Mammary epithelial cell (primary cell): Measurements from ENCODE around the gene C4orf36.

ENCODE experiments used
- EZH2 ChIP-seq: IDR thresholded peaks from 2 replicates; pipeline ENCODE4 v1.6.1; 2012; ENCODE audit warnings: low read length, inconsistent platforms, borderline replicate concordance
- TF ChIP-seq, protein P1 (sequence below), 2 donors: IDR thresholded peaks in 1 of 2; conservative IDR thresholded peaks in 1 of 2; 2 replicates each; pipeline ENCODE4 v1.5.1; 2011 to 2012; ENCODE audit warnings: inconsistent platforms in 2 of 2, low read length in 2 of 2, mild to moderate bottlenecking in 2 of 2, control low read depth in 1 of 2, low read depth in 1 of 2; ENCODE audit not compliant: insufficient read depth in 1 of 2; ENCODE audit errors: extremely low read depth in 1 of 2

DNA sequence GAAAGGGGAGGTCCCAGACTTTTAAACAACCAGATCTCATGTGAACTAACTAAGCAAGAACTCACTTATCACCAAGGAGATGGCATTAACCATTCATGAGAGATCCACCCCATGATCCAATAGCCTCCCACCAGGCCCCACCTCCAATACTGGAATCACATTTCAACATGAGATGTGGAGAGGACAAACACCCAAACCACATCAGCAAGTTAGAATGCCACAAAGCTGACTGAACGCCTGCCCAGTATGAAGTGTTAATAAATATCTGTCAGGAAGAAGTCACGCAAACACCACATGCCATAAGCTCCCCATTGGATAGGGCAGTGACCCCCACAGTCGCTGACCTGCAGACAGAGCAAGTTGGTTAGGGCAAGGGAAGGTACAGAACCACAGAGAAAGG, 57.3 kb downstream of the C4orf36 start:
- TF ChIP-seq, protein P1, sequence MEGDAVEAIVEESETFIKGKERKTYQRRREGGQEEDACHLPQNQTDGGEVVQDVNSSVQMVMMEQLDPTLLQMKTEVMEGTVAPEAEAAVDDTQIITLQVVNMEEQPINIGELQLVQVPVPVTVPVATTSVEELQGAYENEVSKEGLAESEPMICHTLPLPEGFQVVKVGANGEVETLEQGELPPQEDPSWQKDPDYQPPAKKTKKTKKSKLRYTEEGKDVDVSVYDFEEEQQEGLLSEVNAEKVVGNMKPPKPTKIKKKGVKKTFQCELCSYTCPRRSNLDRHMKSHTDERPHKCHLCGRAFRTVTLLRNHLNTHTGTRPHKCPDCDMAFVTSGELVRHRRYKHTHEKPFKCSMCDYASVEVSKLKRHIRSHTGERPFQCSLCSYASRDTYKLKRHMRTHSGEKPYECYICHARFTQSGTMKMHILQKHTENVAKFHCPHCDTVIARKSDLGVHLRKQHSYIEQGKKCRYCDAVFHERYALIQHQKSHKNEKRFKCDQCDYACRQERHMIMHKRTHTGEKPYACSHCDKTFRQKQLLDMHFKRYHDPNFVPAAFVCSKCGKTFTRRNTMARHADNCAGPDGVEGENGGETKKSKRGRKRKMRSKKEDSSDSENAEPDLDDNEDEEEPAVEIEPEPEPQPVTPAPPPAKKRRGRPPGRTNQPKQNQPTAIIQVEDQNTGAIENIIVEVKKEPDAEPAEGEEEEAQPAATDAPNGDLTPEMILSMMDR (conservative IDR thresholded peaks at IDR 0.05 in 1 of 2, IDR thresholded peaks at IDR 0.05 in 1 of 2; ENCODE audit: extremely low read depth in 1 of 2, insufficient read depth in 1 of 2, low read depth in 1 of 2, low read length in 2 of 2): no peak
- no peak for TF ChIP-seq EZH2
